ENCODE measurements around the gene PID1.

DNA sequence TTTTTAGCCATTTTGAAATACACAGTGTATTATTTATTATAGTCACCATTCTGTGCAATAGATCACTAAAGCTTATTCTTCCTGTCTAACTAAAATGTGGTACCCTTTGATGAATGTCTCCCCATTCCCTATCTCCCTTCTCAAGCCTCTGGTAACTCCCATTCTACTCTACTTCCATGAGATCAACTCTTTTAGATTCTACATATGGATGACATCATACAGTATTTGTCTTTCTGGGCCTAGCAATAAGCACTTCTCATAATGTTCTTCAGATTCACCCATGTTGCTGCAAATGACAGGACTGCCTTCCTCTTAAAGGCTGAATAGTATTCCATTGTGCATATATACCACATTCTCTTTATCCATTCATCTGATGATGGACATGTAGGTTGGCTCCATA, 210.9 kb downstream of the PID1 start:
- TF ChIP-seq, protein P1, sequence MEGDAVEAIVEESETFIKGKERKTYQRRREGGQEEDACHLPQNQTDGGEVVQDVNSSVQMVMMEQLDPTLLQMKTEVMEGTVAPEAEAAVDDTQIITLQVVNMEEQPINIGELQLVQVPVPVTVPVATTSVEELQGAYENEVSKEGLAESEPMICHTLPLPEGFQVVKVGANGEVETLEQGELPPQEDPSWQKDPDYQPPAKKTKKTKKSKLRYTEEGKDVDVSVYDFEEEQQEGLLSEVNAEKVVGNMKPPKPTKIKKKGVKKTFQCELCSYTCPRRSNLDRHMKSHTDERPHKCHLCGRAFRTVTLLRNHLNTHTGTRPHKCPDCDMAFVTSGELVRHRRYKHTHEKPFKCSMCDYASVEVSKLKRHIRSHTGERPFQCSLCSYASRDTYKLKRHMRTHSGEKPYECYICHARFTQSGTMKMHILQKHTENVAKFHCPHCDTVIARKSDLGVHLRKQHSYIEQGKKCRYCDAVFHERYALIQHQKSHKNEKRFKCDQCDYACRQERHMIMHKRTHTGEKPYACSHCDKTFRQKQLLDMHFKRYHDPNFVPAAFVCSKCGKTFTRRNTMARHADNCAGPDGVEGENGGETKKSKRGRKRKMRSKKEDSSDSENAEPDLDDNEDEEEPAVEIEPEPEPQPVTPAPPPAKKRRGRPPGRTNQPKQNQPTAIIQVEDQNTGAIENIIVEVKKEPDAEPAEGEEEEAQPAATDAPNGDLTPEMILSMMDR (IDR thresholded peaks at IDR 0.05; ENCODE audit: low read depth, low read length, missing input control): no peak
- TF ChIP-seq, protein P2, sequence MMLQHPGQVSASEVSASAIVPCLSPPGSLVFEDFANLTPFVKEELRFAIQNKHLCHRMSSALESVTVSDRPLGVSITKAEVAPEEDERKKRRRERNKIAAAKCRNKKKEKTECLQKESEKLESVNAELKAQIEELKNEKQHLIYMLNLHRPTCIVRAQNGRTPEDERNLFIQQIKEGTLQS (IDR thresholded peaks at IDR 0.05): no peak
- TF ChIP-seq TAF1 (conservative IDR thresholded peaks at IDR 0.05) (no peak), YY1 (IDR thresholded peaks at IDR 0.05) (no peak), EGR1 (IDR thresholded peaks at IDR 0.05; ENCODE audit: low read depth in 2 of 2) (no peak), SP1 (IDR thresholded peaks at IDR 0.05) (no peak), GABPA (IDR thresholded peaks at IDR 0.05 in 1 of 2, conservative IDR thresholded peaks at IDR 0.05 in 1 of 2) (no peak), REST (IDR thresholded peaks at IDR 0.05) (no peak), RAD21 (IDR thresholded peaks at IDR 0.05) (no peak), HNF4A (conservative IDR thresholded peaks at IDR 0.05) (no peak), NR2F2 (IDR thresholded peaks at IDR 0.05) (no peak)
- TF ChIP-seq, protein P3, sequence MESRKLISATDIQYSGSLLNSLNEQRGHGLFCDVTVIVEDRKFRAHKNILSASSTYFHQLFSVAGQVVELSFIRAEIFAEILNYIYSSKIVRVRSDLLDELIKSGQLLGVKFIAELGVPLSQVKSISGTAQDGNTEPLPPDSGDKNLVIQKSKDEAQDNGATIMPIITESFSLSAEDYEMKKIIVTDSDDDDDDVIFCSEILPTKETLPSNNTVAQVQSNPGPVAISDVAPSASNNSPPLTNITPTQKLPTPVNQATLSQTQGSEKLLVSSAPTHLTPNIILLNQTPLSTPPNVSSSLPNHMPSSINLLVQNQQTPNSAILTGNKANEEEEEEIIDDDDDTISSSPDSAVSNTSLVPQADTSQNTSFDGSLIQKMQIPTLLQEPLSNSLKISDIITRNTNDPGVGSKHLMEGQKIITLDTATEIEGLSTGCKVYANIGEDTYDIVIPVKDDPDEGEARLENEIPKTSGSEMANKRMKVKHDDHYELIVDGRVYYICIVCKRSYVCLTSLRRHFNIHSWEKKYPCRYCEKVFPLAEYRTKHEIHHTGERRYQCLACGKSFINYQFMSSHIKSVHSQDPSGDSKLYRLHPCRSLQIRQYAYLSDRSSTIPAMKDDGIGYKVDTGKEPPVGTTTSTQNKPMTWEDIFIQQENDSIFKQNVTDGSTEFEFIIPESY (IDR thresholded peaks at IDR 0.05): no peak
- TF ChIP-seq, protein P4, sequence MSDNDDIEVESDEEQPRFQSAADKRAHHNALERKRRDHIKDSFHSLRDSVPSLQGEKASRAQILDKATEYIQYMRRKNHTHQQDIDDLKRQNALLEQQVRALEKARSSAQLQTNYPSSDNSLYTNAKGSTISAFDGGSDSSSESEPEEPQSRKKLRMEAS (IDR thresholded peaks at IDR 0.05): no peak
